NK-92 treated with Interleukin-12 subunit alpha and Interleukin-12 subunit beta, amount 100 ng/mL, for 24 hours (cell line): ENCODE measurements around the gene SYT5.

Experiments used
- DNase-seq: peaks from one replicate; lab custom pipeline; 2025; lab: John Stamatoyannopoulos, UW

SYT5 gene

GRCh38 chr19:55146705-55147273 lies 33.3 kb downstream of the SYT5 start:
- no peak for DNase-seq

- no peak for DNase-seq
These were observed 33.9 kb downstream of the SYT5 start for GRCh38 chr19:55146078-55146704.

DNA sequence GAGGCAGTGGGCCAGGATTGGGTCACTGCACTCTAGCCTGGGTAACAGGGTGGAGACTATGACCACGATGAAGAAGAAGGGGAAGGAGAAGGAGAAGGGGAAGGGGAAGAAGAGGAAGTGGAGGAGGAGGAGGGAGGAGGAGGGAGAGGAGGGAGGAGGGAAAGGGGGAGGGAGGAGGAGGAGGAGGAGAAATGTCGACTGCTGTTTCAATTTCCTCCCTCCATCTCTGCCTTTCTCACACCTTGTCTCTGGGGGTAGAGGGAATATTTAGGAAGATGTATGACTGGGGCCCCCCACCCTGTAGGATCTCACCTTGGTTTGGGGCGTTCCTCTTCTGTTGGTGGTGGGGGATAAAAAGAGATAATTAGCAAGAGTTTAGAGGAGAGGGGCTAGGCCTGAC lies 34.9 kb downstream of the SYT5 start:
- DNase-seq, result no peak

DNA sequence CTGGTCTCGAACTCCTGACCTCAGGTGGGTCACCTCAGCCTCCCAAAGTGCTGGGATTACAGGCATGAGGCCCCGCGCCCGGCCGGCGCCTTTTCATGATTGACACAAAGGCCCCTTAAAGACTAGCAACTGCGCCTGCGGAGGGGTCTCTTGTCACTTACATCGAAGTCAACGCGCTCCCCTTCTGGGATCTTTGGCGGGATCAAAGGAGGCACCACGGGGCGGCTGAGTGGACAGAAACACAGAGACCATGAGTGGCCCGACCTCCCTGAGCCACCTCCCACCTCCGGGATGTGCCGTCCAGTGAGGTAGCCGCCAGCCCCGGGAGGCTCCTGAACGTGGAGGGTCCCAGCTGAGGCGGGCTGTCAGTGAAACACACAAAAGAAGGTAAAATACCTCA lies 38.4 kb downstream of the SYT5 start:
- DNase-seq, result no peak

- DNase-seq, result no peak
These were observed 42.2 kb downstream of the SYT5 start for GRCh38 chr19:55137915-55138314.

DNA sequence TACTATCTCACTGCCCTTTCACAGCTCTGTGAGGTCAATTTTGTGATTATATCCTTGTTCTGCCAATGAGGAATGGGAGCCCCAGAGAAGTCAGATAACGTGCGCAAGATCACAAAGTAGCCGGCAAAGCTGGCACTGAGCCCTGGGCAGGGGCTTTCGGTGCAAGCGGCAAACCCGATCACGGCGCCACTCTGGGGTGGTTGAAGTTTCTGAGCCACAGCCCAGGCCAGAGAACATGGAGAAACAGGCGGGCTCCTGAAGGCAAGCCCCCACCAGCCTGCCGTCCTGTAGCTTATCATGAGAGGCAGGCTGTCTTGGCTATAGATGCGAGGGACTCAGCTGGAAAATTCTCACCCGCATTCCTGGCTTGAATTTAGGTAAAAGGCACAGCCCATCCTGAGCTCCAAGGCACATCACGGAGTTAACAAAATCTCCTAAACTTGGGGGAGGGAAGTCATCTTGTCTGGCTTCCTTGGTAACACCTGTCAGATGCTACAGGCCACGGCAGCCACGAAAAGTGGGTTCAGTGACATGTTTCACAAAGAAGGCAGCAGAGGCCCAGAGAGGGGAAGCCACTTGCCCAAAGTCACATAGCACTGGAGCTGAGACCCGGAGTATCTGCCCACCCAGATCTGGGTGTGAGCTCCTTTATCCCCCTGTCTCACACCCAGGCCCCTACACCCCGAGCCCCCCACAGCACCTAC lies 43.5 kb downstream of the SYT5 start:
- DNase-seq, result no peak

DNA sequence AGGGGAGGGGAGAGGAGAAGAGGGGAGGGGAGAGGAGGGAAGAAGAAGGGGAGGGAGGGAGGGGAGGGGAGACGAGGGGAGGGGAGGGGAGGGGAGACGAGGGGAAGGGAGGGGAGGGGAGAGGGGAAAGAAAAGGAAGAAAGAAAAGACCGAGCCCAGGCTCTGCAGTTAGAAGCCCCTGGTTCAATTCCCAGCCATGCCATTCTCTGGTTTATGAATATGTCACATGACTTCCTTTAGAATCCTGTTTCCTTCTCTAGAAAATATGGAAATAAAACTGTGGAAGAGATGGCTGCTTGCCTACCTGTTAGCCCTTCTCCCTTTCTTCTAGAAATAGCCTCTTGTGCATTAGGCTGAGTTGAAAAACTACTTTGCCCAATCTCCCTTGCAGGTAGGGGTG lies 45.4 kb downstream of the SYT5 start:
- DNase-seq, result no peak

- DNase-seq, result no peak
These were observed 46.2 kb downstream of the SYT5 start for GRCh38 chr19:55133639-55134444.

- no peak for DNase-seq
These were observed 47.5 kb downstream of the SYT5 start for GRCh38 chr19:55132453-55133129.

- no peak for DNase-seq
These were observed 48.7 kb downstream of the SYT5 start for GRCh38 chr19:55131421-55131820.
